GM12878 (cell line): ENCODE results near the gene DGAT2. TPM values are rescaled to one million over a fixed set of nuclear protein-coding genes. Genes with fewer than 3 reads are reported as not detected.
A peak's percentile ranks its signal among the peaks of the same experiment; 100 is the strongest.

Experiments used
- IRF4 ChIP-seq: IDR thresholded peaks from 2 replicates; pipeline ENCODE4 v1.6.1; 2011; ENCODE audit warnings: low read depth, low read length
- JUNB ChIP-seq: IDR thresholded peaks from 2 replicates; pipeline ENCODE4 v1.6.1; 2016; ENCODE audit warnings: antibody characterized with exemption, mild to moderate bottlenecking
- KDM1A ChIP-seq: fragments of 200-600 bp; sonication (generic); IDR thresholded peaks from 2 replicates; pipeline ENCODE4 v1.6.1; 2016; ENCODE audit warnings: borderline replicate concordance
- MEF2B ChIP-seq: fragments of 450-650 bp; IDR thresholded peaks from 2 replicates; pipeline ENCODE4 v1.6.1; 2018; ENCODE audit warnings: mild to moderate bottlenecking, moderate library complexity; ENCODE audit not compliant: partially characterized antibody, poor library complexity, severe bottlenecking
- MTA2 ChIP-seq: fragments of 450-650 bp; IDR thresholded peaks from 2 replicates; pipeline ENCODE4 v1.6.1; 2016; ENCODE audit warnings: low read depth, mild to moderate bottlenecking, moderate library complexity
- MXI1 ChIP-seq: fragments of 150-350 bp; IDR thresholded peaks from 2 replicates; pipeline ENCODE4 v1.6.1; 2011; ENCODE audit warnings: low read depth, mild to moderate bottlenecking, inconsistent platforms, low read length, improper control_type of control experiment
- NBN ChIP-seq: fragments of 450-650 bp; IDR thresholded peaks from 2 replicates; pipeline ENCODE4 v1.6.1; 2016
- POLR2AphosphoS5 ChIP-seq: IDR thresholded peaks from 2 replicates; pipeline ENCODE4 v1.6.1; 2011; ENCODE audit warnings: mild to moderate bottlenecking, low read length, inconsistent platforms
- RUNX3 ChIP-seq: IDR thresholded peaks from 2 replicates; pipeline ENCODE4 v1.6.1; 2012; ENCODE audit warnings: low read length, inconsistent platforms
- SMAD1 ChIP-seq: fragments of 450-650 bp; IDR thresholded peaks from 2 replicates; pipeline ENCODE4 v1.6.1; 2018; ENCODE audit warnings: mild to moderate bottlenecking, low read depth; ENCODE audit not compliant: partially characterized antibody
- SMARCA5 ChIP-seq: fragments of 450-650 bp; IDR thresholded peaks from 2 replicates; pipeline ENCODE4 v1.6.1; 2017; ENCODE audit warnings: mild to moderate bottlenecking
- ZZZ3 ChIP-seq: IDR thresholded peaks from 2 replicates; pipeline ENCODE4 v1.6.1; 2011; ENCODE audit warnings: low read depth; ENCODE audit not compliant: control insufficient read depth, insufficient read length
- polyA plus RNA-seq, 11 experiments: library from polyadenylated mRNA; depleted of rRNA in 4 of 11; unstranded in 6 of 11; stranded (reverse) in 5 of 11; fragments of >200 nt; fragmentation: Nextera tagmentation in 4 of 11; fragmentation: Illumina TruSeq in 1 of 11; extraction: Ambion mirVana in 4 of 11; extraction: Trizol in 1 of 11; gene quantifications; 1 replicate in 1 of 11; 2 replicates in 10 of 11; pipeline versions ENCODE4 v1.2.1 to v1.2.3, GENCODE V29; 2011 to 2016; ENCODE audit warnings: inconsistent platforms in 2 of 11, missing spikeins in 2 of 11, low read depth in 1 of 11
- total RNA-seq, 4 experiments: library from RNA; depleted of rRNA in 3 of 4; stranded (reverse); fragments of >200 nt in 3 of 4; fragmentation: Illumina TruSeq in 1 of 4; extraction: Trizol in 1 of 4; gene quantifications; 2 replicates each; pipeline versions ENCODE4 v1.2.1 to v1.2.3, GENCODE V29; 2013 to 2021
- TF ChIP-seq, protein P1 (sequence below): fragments of 450-650 bp; formaldehyde crosslinking; IDR thresholded peaks from 2 replicates; pipeline ENCODE4 v1.5.0; 2022; ENCODE audit warnings: mild to moderate bottlenecking, missing genetic modification characterization
- TF ChIP-seq, protein P2 (sequence below), 3 experiments: IDR thresholded peaks in 2 of 3; conservative IDR thresholded peaks in 1 of 3; 2 replicates each; pipeline ENCODE4 v1.5.1; 2011; ENCODE audit warnings: low read depth in 3 of 3, low read length in 3 of 3, mild to moderate bottlenecking in 3 of 3, control low read depth in 2 of 3, moderate library complexity in 2 of 3, inconsistent platforms in 1 of 3, mixed read lengths in 1 of 3; ENCODE audit not compliant: control insufficient read depth in 2 of 3, insufficient read depth in 1 of 3; ENCODE audit errors: extremely low read depth in 1 of 3
- TF ChIP-seq, protein P3 (sequence below): IDR thresholded peaks from 2 replicates; pipeline ENCODE4 v1.6.1; 2011; ENCODE audit warnings: borderline replicate concordance, low read depth, mild to moderate bottlenecking, moderate library complexity, mixed read lengths, low read length; ENCODE audit not compliant: insufficient read depth; ENCODE audit errors: extremely low read length
- TF ChIP-seq, protein P4 (sequence below): fragments of 450-650 bp; IDR thresholded peaks from 2 replicates; pipeline ENCODE4 v1.6.1; 2016; ENCODE audit warnings: mild to moderate bottlenecking

Gene DGAT2
- total and polyA plus RNA-seq, 10 of the 15 experiments (the other 5 are each of a cell fraction or from before 2014, with no cell fraction given) = 5.1 to 25.9 (median 17.6) TPM

DNA sequence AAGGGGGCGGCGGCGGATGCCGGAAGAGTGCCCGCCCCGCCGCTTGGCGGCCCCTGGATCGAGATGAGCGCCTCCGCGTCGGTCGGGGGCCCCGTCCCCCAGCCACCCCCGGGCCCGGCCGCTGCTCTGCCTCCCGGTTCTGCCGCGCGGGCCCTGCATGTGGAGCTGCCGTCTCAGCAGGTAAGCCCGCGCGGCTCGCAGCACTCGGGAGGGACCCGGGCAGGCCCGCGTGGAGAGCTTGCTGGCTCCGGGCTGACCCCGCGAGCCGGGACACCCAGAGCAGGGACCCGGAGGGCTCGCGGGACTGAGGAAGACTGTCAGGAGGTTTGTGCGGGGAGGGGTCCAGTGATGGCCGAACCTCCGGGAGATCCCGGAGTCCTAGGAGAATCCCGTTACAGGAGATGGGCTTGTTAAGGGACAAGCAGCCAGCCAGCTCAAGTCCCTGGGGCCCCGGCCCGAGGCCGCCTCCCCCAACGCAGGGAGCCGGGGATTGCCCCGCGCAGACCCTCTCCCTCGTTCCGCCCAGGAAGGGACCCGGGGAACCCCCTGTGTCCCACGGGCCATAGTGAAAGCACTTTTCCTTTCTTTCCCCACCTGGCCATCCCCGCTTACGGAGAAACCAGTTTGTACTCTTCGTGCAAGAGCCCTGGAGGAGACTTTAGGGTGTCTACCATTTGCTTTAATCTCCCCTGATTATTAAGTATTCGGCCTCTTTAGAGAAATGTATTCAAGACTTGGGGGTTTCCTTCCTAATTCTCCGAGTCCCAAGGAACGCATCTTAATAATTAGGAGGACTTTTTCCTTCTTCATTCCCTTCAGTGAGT is 47.0 kb downstream of the DGAT2 start (continued):
- TF ChIP-seq, protein P1, sequence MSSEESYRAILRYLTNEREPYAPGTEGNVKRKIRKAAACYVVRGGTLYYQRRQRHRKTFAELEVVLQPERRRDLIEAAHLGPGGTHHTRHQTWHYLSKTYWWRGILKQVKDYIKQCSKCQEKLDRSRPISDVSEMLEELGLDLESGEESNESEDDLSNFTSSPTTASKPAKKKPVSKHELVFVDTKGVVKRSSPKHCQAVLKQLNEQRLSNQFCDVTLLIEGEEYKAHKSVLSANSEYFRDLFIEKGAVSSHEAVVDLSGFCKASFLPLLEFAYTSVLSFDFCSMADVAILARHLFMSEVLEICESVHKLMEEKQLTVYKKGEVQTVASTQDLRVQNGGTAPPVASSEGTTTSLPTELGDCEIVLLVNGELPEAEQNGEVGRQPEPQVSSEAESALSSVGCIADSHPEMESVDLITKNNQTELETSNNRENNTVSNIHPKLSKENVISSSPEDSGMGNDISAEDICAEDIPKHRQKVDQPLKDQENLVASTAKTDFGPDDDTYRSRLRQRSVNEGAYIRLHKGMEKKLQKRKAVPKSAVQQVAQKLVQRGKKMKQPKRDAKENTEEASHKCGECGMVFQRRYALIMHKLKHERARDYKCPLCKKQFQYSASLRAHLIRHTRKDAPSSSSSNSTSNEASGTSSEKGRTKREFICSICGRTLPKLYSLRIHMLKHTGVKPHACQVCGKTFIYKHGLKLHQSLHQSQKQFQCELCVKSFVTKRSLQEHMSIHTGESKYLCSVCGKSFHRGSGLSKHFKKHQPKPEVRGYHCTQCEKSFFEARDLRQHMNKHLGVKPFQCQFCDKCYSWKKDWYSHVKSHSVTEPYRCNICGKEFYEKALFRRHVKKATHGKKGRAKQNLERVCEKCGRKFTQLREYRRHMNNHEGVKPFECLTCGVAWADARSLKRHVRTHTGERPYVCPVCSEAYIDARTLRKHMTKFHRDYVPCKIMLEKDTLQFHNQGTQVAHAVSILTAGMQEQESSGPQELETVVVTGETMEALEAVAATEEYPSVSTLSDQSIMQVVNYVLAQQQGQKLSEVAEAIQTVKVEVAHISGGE (CRISPR knock-in tag) = no peak
- TF ChIP-seq, protein P2, sequence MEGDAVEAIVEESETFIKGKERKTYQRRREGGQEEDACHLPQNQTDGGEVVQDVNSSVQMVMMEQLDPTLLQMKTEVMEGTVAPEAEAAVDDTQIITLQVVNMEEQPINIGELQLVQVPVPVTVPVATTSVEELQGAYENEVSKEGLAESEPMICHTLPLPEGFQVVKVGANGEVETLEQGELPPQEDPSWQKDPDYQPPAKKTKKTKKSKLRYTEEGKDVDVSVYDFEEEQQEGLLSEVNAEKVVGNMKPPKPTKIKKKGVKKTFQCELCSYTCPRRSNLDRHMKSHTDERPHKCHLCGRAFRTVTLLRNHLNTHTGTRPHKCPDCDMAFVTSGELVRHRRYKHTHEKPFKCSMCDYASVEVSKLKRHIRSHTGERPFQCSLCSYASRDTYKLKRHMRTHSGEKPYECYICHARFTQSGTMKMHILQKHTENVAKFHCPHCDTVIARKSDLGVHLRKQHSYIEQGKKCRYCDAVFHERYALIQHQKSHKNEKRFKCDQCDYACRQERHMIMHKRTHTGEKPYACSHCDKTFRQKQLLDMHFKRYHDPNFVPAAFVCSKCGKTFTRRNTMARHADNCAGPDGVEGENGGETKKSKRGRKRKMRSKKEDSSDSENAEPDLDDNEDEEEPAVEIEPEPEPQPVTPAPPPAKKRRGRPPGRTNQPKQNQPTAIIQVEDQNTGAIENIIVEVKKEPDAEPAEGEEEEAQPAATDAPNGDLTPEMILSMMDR (IDR thresholded peaks at IDR 0.05 in 2 of 3, conservative IDR thresholded peaks at IDR 0.05 in 1 of 3; ENCODE audit: control insufficient read depth in 2 of 3, extremely low read depth in 1 of 3, insufficient read depth in 1 of 3, low read depth in 3 of 3, low read length in 3 of 3) = no peak
- TF ChIP-seq NBN (no peak), JUNB (no peak), MXI1 (no peak), MTA2 (no peak), POLR2AphosphoS5 (peak; percentile 11; the same call in 1 of the 2 replicates), MEF2B (peak; percentile 69), IRF4 (no peak), KDM1A (no peak), ZZZ3 (no peak), RUNX3 (no peak), SMAD1 (no peak), SMARCA5 (peak; percentile 66; the same call in 1 of the 2 replicates)
- TF ChIP-seq, protein P3, sequence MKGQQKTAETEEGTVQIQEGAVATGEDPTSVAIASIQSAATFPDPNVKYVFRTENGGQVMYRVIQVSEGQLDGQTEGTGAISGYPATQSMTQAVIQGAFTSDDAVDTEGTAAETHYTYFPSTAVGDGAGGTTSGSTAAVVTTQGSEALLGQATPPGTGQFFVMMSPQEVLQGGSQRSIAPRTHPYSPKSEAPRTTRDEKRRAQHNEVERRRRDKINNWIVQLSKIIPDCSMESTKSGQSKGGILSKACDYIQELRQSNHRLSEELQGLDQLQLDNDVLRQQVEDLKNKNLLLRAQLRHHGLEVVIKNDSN = no peak
- TF ChIP-seq, protein P4, sequence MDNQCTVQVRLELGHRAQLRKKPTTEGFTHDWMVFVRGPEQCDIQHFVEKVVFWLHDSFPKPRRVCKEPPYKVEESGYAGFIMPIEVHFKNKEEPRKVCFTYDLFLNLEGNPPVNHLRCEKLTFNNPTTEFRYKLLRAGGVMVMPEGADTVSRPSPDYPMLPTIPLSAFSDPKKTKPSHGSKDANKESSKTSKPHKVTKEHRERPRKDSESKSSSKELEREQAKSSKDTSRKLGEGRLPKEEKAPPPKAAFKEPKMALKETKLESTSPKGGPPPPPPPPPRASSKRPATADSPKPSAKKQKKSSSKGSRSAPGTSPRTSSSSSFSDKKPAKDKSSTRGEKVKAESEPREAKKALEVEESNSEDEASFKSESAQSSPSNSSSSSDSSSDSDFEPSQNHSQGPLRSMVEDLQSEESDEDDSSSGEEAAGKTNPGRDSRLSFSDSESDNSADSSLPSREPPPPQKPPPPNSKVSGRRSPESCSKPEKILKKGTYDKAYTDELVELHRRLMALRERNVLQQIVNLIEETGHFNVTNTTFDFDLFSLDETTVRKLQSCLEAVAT = peak; percentile 14; the same call in 1 of the 2 replicates
